Kasumi-1 (cell line): ENCODE measurements around the gene MAGI2.

Source experiments
- DNase-seq, 2 experiments: peaks; one replicate each; lab custom pipeline; 2025; lab: John Stamatoyannopoulos, UW

MAGI2 gene

DNA sequence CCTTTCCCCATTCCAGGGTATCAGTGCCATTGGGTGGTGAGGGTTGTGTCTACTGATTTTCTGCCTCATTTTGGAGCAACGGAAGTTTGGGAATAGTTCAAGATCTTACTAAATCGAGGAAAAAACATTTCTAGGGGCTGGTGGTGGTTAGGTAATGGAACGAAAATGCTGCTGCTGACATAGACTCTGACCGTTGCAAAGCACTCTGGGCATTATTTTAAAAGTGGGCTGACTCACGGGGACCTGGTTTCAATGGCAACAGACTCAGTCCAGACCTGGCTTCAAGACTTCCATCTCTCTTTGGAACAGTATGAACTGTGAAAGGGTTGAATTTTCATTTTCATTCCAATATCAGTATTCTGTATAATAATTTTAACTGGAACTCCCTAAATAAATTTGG is 1370.9 kb downstream of the MAGI2 start:
- no peak for DNase-seq

- no peak for DNase-seq
Measured at GRCh38 chr7:78081888-78082287, 1371.6 kb downstream of the MAGI2 start.

DNA sequence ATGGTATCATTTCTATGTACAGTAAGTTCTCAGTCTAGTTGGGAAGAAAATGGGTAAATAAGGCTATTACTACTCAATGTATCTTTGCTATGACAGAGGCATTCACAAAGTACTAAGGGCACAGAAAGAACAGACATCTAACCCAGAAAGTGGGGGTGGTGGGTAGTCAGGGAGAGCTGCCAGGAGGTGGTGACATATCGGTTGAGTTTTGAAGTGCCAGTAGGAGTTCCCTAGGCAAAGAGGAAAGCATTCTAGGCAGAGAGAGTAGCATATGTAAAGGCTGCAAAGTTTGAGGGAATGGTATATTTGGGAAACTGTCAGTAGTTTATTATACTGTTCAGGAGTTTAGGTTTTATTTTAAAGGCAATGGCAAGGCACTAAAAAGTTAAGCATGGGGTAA is 1372.1 kb downstream of the MAGI2 start:
- no peak for DNase-seq

GRCh38 chr7:78080811-78081210 is 1372.7 kb downstream of the MAGI2 start:
- no peak for DNase-seq

DNA sequence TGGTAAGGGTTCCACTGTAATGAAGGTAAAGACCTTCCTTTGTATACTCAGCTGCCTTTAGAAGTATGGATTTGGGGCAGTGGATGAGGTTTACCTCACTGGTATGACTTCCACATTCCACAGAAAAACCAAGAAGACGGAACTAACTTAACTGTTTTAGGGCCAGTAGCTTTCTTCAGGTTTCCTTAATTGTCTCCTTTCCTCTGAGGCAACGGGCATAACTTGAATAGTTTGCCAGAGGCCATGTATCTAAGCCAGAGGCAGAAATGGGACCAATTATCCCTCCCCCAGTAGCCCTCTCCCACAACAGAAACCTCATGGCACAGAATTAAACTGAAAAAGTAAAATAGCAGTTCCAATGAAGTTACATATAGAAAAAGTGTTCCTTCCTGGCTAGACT is 1373.2 kb downstream of the MAGI2 start:
- no peak for DNase-seq

DNA sequence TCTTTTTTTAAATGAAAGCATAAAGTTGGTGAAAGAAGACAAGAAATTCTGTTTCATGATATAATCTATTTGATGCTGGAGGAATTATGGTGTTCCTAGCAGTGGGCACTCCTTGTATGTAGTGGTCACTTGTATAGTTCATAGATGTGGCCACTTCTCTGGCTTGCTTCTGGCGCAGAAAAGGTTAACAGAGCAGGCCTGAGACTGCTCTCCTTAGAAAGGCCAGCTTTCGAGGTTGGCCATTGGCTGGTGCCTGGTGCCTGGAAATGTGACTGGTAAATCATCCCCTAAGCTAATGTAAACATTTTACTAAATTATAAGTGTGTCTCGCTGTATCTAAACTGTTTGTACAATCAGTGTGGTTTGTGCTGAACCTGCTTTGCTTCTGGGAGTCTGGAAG is 1378.8 kb downstream of the MAGI2 start:
- DNase-seq: no peak

DNA sequence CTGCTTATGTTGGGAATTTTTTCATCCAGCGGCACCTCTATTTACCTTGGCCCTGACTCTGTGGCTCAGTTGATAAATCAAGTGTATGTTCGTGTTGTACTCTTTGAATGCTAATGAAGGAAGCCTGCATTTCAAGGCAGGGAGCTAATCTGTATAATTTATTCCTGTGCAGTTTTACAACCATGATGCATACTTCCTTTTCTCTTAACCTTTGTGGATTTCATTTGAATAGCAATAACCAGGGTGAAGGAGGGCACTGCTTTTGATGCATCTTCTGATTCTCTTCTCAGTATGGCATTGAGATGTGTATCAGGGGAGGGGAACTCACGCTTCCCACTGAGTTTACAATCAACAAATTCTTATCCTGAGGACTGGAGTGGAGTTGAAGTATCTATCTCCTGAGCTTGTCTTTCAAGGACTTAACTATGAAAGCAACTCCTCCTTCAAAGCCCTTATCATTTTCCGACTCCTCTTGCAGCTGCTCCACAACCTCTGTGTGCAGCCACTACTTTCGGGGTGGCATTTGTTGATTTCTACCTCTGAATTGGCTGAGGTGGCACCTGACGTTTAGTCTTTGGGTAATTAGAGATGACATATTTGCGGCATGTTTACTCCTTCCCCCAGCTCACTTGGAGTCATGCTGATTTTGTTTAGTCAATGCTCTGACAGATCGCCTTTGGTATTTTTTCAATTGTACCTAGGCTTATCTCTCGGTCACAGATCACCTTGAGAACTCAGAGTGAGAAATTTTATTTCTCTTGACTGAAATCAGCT is 1379.7 kb downstream of the MAGI2 start:
- no peak for DNase-seq

- DNase-seq: no peak
Measured at GRCh38 chr7:78072201-78072590, 1381.3 kb downstream of the MAGI2 start.

DNA sequence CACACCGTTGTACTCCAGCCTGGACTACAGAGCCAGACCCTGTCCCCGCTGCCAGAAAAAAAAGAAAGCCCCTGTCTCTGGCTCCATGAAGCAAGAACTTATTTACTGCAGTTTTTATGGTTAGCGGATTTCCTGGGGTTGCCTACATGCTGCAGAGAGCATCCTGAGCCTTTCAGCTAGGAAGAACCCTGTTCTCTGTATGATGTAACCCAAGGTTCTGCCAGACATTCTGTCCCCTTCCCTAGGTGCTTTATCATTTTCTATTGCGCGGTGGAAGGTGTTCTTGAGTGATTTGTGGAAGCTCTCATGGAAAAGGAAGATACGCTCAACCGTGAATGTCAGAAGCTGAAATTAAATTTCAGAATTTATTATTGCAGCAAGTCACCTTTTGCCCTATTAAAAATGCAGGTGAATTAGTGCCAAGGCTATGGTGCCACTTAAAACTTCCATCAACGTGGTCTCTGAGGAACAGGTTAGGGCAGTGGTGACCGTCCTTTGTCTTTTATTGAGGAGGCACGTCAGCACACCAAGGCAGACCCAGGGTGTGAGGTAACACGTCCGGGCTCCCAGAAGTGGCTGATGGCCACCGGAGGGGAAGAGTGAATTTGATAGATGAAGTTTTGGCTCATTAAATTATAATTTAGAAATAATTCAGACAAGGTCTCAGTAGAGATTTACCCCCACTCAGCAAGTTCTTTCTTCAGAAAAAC is 1381.8 kb downstream of the MAGI2 start:
- DNase-seq: no peak

DNA sequence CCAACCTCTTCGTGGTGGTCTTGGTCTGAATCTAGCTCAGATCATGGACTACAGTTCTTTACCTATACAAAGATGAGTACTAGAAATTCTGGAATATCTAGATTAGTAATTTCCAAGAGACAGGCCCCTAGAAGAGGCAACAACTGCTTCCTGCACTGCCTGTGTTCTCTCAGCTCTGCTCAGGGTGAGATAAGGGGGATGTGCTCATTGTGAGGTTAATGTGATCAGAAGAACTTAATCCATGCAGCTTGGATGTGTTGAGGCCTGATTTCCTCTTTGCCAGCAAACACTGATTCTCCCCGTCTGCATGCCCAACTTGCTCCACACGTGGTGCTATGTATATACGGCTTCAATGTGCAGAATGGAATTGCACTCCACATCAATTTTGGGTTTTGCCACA is 1386.9 kb downstream of the MAGI2 start:
- DNase-seq: no peak

- DNase-seq: no peak
Measured at GRCh38 chr7:78063758-78064157, 1389.7 kb downstream of the MAGI2 start.

DNA sequence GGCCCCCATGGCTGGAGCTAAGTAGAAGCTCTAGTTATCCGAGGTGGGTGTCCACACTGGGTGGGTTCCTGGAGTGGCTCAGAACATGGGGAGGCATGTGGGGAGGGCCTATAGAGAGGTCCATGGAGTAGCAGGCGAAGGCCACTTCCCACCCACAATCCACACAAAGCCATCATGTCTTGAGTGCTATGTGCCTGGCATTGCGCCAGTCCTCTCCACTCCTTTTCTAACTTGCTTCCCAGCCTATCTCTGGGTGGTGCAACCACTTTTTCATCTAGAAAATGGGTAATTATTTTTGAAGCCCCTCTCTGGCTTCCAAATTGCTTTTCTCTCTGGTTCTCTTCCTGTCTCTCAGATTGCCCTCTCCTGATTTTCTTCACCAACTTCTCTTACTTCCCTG is 1391.3 kb downstream of the MAGI2 start:
- DNase-seq: no peak

GRCh38 chr7:78057571-78057970 is 1395.9 kb downstream of the MAGI2 start:
- no peak for DNase-seq

GRCh38 chr7:78055599-78055998 is 1397.9 kb downstream of the MAGI2 start:
- no peak for DNase-seq

DNA sequence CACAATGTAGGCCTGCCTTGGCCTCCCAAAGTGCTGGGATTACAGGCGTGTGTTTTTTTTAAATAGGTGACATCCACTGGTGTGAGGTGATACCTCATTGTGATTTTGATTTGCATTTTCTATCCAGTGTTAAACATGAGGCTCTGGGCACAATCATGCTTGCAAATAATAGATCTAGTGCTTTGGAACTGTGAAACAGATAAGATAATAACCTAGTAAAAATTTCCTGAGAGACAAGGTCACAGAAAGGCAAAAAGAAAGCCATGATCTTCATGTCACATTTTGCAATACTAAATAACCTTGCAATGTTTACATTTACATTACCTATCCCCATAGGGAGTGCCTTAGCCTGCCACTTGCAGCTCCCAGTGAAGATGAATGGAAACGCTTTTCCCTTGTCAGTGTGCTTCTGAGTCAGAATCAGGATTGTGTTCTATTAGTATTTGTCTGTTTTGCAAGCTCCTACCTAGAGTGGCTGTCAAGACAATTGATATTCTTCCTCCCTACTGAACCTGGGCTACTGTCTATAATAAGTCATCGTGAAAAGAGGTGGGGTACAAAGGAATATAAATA is 1398.4 kb downstream of the MAGI2 start:
- no peak for DNase-seq

GRCh38 chr7:78052112-78052511 is 1401.4 kb downstream of the MAGI2 start:
- DNase-seq: no peak

DNA sequence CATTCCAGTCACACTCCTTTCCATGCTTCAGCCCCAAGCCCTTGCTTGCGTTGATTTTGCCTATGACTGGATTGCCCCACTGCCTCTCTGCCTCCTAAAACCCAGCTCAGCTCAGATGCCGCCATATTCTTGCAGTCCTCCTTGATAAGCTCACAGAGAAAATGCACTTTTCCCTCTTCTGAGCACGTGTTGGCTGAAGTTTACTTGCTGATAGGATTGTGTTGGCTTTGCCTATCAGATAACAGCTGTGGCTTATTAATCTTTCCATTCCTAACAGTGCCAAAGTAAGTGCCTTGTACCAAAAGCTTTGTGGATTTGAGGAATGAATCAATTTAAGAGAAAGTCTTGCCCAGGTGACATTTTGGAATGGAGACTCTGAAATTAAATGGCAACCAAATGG is 1405.7 kb downstream of the MAGI2 start:
- no peak for DNase-seq

GRCh38 chr7:78043159-78043558 is 1410.3 kb downstream of the MAGI2 start:
- DNase-seq: no peak

DNA sequence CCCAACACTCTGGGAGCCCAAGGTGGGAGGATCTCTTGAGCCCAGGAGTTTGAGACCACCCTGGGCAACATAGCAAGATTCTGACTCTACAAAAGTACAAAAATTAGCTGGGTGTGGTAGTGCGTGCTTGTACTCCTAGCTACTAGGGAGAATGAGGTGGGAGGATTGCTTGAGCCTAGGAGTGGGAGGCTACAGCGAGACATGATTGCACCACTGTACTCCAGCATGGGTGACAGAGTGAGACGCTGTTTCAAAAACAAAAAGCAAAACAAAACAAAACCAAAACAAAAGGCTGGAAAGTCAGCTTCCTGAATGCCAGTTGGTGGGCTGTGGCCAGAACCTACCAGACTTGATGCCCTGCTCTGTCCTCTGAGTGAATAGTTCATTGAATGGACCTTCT is 1412.0 kb downstream of the MAGI2 start:
- no peak for DNase-seq

DNA sequence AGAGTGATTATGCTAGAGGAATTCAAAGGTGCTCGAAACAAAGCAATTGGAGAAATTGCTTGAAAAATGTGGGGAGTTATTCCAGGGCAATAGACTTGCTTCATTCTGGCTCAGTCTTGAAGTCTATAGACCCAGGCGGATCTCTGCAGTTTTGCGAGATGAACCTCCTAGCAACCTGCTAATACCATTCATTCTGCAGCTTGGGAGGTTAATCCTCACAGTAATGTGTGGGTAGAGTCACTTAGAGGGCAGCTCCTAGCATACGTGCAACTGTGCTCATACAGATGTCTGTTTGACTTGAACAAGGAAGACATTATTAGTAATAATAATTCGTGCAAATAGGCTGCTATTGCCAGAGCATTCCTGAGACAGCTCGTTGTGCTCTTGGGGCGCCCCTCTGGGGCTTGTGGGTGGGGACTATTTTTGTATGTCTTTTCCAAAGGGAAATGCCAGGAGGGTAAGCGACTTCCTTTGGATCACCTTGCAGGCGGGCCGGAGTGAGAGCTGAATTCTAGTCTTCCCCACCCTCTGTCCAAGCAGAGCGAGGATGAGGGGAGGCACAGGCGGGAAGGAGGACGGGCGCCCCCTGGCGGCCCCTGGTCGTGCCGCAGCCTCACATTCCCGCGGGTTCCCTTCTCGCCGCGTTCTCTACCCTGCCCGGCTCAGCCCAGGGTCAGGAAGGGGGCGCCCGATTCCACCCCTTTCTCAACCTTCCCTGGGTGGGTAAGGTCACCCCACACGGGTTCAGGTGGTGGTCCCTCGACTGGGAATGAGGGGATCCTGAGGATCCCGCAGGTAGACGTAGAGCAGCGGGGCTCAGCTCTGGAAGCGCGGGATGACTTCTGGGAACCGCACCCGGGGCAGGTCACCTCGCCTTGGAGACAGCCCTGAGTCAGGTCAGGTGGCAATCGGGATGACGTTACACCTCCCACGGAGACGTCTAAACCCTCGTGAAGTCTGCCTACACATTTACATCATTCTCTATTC is 1413.4 kb downstream of the MAGI2 start:
- DNase-seq: peak in 1 of 2 experiments; percentile 22

- no peak for DNase-seq
Measured at GRCh38 chr7:78038465-78039080, 1414.9 kb downstream of the MAGI2 start.

GRCh38 chr7:78037603-78038002 is 1415.9 kb downstream of the MAGI2 start:
- DNase-seq: no peak
